PC-3 (cell line): Measurements from ENCODE around the gene POLR2B. TPM values are rescaled to one million over a fixed set of nuclear protein-coding genes. Genes with fewer than 3 reads are reported as not detected.
"Not testable (repeated sequence)": the region's sequence is repeated elsewhere in the genome, so short reads cannot be mapped to it uniquely, and the experiment has no call there.

Experiments
- ATAC-seq: fragments of 200-7000 bp; cut with Tn5 transposase; 2 replicates; pipeline ENCODE4 v1.9.1; 2020; ENCODE audit warnings: mild to moderate bottlenecking, moderate library complexity
- BruUV-seq: library from RNA; stranded (reverse); fragments of 400-500 nt; replicated peaks from 2 replicates; lab custom pipeline; 2021; lab: Mats Ljungman, UMichigan
- CTCF ChIA-PET: fragments of 300-600 bp; sonication (Branson Sonifier 250); formaldehyde crosslinking; loops from one replicate; lab custom pipeline; 2022; ENCODE audit warnings: antibody characterized with exemption; lab: Charles Lee
- POLR2A ChIA-PET: fragments of 300-600 bp; sonication (Branson Sonifier 250); formaldehyde crosslinking; loops from one replicate; lab custom pipeline; 2022; ENCODE audit warnings: antibody characterized with exemption; ENCODE audit not compliant: unreplicated experiment; lab: Charles Lee
- DNase-seq: peaks from one replicate; pipeline ENCODE4 v3.0.0-alpha.2; 2015
- H2AFZ ChIP-seq: fragments of 300-600 bp; sonication (generic); 2 replicates; pipeline ENCODE4 v1.6.0; 2016; ENCODE audit warnings: antibody characterized with exemption, low read length
- H3F3A ChIP-seq: fragments of 300-600 bp; sonication (generic); one replicate; pipeline ENCODE4 v1.6.0; 2017; ENCODE audit warnings: antibody characterized with exemption, low read length, control low read depth, mild to moderate bottlenecking; ENCODE audit not compliant: unreplicated experiment
- H3K27ac ChIP-seq: fragments of 300-600 bp; sonication (generic); 2 replicates; pipeline ENCODE4 v1.5.1; 2016; ENCODE audit warnings: mild to moderate bottlenecking, low read length
- H3K27me3 ChIP-seq: fragments of 300-600 bp; sonication (generic); 2 replicates; pipeline ENCODE4 v1.6.1; 2016; ENCODE audit warnings: low read length, mixed read lengths
- H3K36me3 ChIP-seq: fragments of 300-600 bp; sonication (generic); 2 replicates; pipeline ENCODE4 v1.6.1; 2016; ENCODE audit warnings: low read depth, mixed run types, low read length, mixed read lengths
- H3K4me1 ChIP-seq: fragments of 300-600 bp; sonication (generic); 2 replicates; pipeline ENCODE4 v1.5.1; 2016; ENCODE audit warnings: low read length; ENCODE audit not compliant: insufficient read depth
- H3K4me2 ChIP-seq: fragments of 300-600 bp; sonication (generic); 2 replicates; pipeline ENCODE4 v1.6.0; 2016; ENCODE audit warnings: low read length
- H3K4me3 ChIP-seq: fragments of 300-600 bp; sonication (generic); 2 replicates; pipeline ENCODE4 v1.5.1; 2016; ENCODE audit warnings: mild to moderate bottlenecking, low read length, mixed read lengths
- H3K79me2 ChIP-seq: fragments of 300-600 bp; sonication (generic); 2 replicates; pipeline ENCODE4 v1.6.1; 2017; ENCODE audit warnings: low read length, mixed read lengths
- H3K9ac ChIP-seq: fragments of 300-600 bp; sonication (generic); 2 replicates; pipeline ENCODE4 v1.6.0; 2016; ENCODE audit warnings: mild to moderate bottlenecking, low read length
- H3K9me2 ChIP-seq: fragments of 300-600 bp; sonication (generic); replicated peaks from 2 replicates; pipeline ENCODE4 v1.6.1; 2016; ENCODE audit warnings: mixed run types, low read length, mixed read lengths
- H3K9me3 ChIP-seq: fragments of 300-600 bp; sonication (generic); 2 replicates; pipeline ENCODE4 v1.6.1; 2016; ENCODE audit warnings: low read length, mixed read lengths
- H4K20me1 ChIP-seq: fragments of 300-600 bp; sonication (generic); 2 replicates; pipeline ENCODE4 v1.6.1; 2016; ENCODE audit warnings: low read length, mixed read lengths
- CTCF ChIP-seq: fragments of 300-600 bp; sonication (generic); conservative IDR thresholded peaks from 2 replicates; pipeline ENCODE4 v1.5.1; 2017; ENCODE audit warnings: antibody characterized with exemption, low read depth, mild to moderate bottlenecking, low read length
- EZH2 ChIP-seq: fragments of 300-600 bp; sonication (generic); IDR thresholded peaks from one replicate; pipeline ENCODE4 v1.6.1; 2017; ENCODE audit warnings: antibody characterized with exemption, mild to moderate bottlenecking, low read length; ENCODE audit not compliant: unreplicated experiment
- EZH2phosphoT487 ChIP-seq: fragments of 300-600 bp; sonication (generic); IDR thresholded peaks from 2 replicates; pipeline ENCODE4 v1.6.1; 2018; ENCODE audit warnings: mild to moderate bottlenecking, antibody characterized with exemption, low read length, borderline replicate concordance
- intact Hi-C: fragments of 100-400 bp; cut with micrococcal nuclease; formaldehyde crosslinking; loops from 2 replicates; pipeline ENCODE4 v1.9.0; 2023
- total RNA-seq: library from RNA; depleted of rRNA; stranded (reverse); fragments of >200 nt; gene quantifications from 2 replicates; pipeline ENCODE4 v1.2.3, GENCODE V29; 2014

The POLR2B gene
- total RNA-seq, 1 experiment from 2014 or later: 190 TPM

- Histone ChIP-seq H3K9me2 (no peaks in the 10 kb centered on the region), H3K9me3 (no peaks in the 10 kb centered on the region), H4K20me1 (no peaks in the 10 kb centered on the region), H3K27ac (no peak overlapping the region), H3K27me3 (no peaks in the 10 kb centered on the region), H3K9ac (no peak overlapping the region), H3F3A (no peaks in the 10 kb centered on the region), H3K4me1 (peaks cover 4% of the 10 kb centered on the region; the same call in 1 of the 2 replicates), H2AFZ (no peak overlapping the region), H3K4me2 (no peak overlapping the region), H3K79me2 (no peaks in the 10 kb centered on the region), H3K4me3 (no peak overlapping the region), H3K36me3 (peaks cover 16% of the 10 kb centered on the region; the same call in 1 of the 2 replicates)
- no TSS peak for BruUV-seq
- TF ChIP-seq EZH2phosphoT487: no peak
- no peak for TF ChIP-seq EZH2
- TF ChIP-seq CTCF: no peak
- ChIA-PET CTCF (no interaction called here), POLR2A (interaction anchor here (0.5 kb wide), 1 partner anchor 46 kb away, joined by 4 read pairs; the partner anchor contains the start of gene NOA1)
- ATAC-seq (no peak), DNase-seq (no peak)
- intact Hi-C loops: no loop called here
These were observed 46.8 kb upstream of the POLR2B start for GRCh38 chr4:56931924-56932323.

GRCh38 chr4:56937262-56937661 is 41.4 kb upstream of the POLR2B start:
- intact Hi-C loops: loop anchor here (2.0 kb wide), 1 partner anchor 26 kb away; no protein-coding TSS in a partner anchor
- Histone ChIP-seq H2AFZ (no peak overlapping the region), H3K4me3 (no peak overlapping the region), H3K27me3 (no peaks in the 10 kb centered on the region), H3K79me2 (no peaks in the 10 kb centered on the region), H3K9ac (no peak overlapping the region), H3K36me3 (no peaks in the 10 kb centered on the region), H3F3A (no peaks in the 10 kb centered on the region), H3K4me2 (peak overlapping the region; percentile 17; the same call in 1 of the 2 replicates), H3K9me3 (no peaks in the 10 kb centered on the region), H3K4me1 (peaks cover 12% of the 10 kb centered on the region), H3K27ac (no peak overlapping the region), H4K20me1 (no peaks in the 10 kb centered on the region), H3K9me2 (no peaks in the 10 kb centered on the region)
- CTCF ChIA-PET: interaction anchor here (0.6 kb wide), 1 partner anchor 230 kb away, joined by 3 read pairs; no protein-coding TSS in a partner anchor
- POLR2A ChIA-PET: no interaction called here
- TF ChIP-seq EZH2 (no peak), EZH2phosphoT487 (no peak)
- ATAC-seq (peak; percentile 94), DNase-seq (peak; percentile 98)
- no TSS peak for BruUV-seq

GRCh38 chr4:56939826-56940225 is 38.9 kb upstream of the POLR2B start:
- H4K20me1 ChIP-seq, H2AFZ ChIP-seq, H3K9me2 ChIP-seq, H3F3A ChIP-seq, intact Hi-C loops, H3K36me3 ChIP-seq, H3K27me3 ChIP-seq, BruUV-seq, H3K79me2 ChIP-seq, H3K4me3 ChIP-seq, H3K27ac ChIP-seq, POLR2A ChIA-PET, ATAC-seq, DNase-seq, H3K4me2 ChIP-seq, H3K9ac ChIP-seq, H3K9me3 ChIP-seq, CTCF ChIA-PET: not testable (repeated sequence)
- peaks cover 12% of the 10 kb centered on the region for H3K4me1 ChIP-seq
